AG04449 (cell line): ENCODE measurements around the gene MGAT1.
"Not testable (repeated sequence)": the region's sequence is repeated elsewhere in the genome, so short reads cannot be mapped to it uniquely, and the experiment has no call there.

Source experiments
- CTCF ChIA-PET: fragments of 350-600 bp; formaldehyde crosslinking; extraction: SDS; loops from one replicate; lab custom pipeline; 2021; ENCODE audit warnings: antibody characterized with exemption; lab: Yijun Ruan, JAX
- POLR2A ChIA-PET: fragments of 400-600, 350-600 bp; formaldehyde crosslinking; extraction: SDS; loops from one replicate; lab custom pipeline; 2020; ENCODE audit warnings: antibody characterized with exemption, inconsistent platforms; lab: Yijun Ruan, JAX
- DNase-seq: peaks from one replicate; pipeline ENCODE4 v3.0.0-alpha.2; 2010; ENCODE audit warnings: low read depth, low spot score
- H3K4me3 ChIP-seq: 2 replicates; pipeline ENCODE4 v1.5.1; 2011; ENCODE audit warnings: low read depth, mild to moderate bottlenecking, control low read depth, low read length
- TF ChIP-seq, protein P1 (sequence below): IDR thresholded peaks from one replicate; pipeline ENCODE4 v1.5.1; 2011; ENCODE audit warnings: mild to moderate bottlenecking, moderate library complexity, low read length, control low read depth, inconsistent platforms; ENCODE audit not compliant: insufficient read depth; ENCODE audit errors: missing control alignments

Gene MGAT1

DNA sequence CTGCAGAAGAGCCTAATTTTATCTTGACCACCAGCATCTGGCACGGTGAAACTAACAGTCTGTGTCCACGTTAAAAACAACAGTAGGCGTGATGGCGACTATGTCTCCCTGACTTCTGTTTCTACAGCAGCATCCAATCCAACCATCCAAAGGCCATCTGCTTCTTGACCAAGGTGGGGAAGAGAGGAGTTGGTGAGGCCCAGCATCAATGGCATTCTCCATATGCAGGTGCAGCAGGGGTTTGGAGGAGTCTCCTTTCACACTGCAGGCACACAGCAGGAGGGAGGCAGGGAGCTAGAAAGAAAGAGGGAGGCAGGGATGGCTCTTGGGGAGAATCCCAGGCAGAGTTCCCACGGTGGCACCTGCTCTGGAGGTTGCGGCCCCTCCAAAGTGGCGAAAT is 27.0 kb downstream of the MGAT1 start:
- ChIA-PET POLR2A (no interaction called here), CTCF (no interaction called here)
- DNase-seq = no peak
- TF ChIP-seq, protein P1, sequence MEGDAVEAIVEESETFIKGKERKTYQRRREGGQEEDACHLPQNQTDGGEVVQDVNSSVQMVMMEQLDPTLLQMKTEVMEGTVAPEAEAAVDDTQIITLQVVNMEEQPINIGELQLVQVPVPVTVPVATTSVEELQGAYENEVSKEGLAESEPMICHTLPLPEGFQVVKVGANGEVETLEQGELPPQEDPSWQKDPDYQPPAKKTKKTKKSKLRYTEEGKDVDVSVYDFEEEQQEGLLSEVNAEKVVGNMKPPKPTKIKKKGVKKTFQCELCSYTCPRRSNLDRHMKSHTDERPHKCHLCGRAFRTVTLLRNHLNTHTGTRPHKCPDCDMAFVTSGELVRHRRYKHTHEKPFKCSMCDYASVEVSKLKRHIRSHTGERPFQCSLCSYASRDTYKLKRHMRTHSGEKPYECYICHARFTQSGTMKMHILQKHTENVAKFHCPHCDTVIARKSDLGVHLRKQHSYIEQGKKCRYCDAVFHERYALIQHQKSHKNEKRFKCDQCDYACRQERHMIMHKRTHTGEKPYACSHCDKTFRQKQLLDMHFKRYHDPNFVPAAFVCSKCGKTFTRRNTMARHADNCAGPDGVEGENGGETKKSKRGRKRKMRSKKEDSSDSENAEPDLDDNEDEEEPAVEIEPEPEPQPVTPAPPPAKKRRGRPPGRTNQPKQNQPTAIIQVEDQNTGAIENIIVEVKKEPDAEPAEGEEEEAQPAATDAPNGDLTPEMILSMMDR = no peak
- H3K4me3 ChIP-seq = no peak overlapping the region

DNA sequence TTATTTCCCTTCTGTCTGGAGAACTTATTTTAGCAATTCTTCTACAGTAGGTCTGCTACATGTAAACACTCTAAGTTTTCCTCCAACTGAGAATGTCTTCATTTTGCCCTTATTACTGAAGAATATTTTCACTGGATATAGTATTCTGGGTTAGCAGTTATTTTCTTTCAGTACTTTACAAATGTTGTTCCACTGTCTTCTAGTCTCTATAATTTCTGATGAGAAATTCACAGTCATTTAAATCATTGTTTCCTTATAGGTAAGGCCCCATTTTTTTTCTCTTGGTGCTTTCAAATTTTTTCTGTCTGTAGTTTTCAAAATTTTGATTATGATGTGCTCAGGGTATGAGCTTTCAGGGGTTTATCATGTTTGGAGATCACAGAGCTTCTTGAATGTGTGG is 30.8 kb downstream of the MGAT1 start:
- TF ChIP-seq, protein P1 = no peak

DNA sequence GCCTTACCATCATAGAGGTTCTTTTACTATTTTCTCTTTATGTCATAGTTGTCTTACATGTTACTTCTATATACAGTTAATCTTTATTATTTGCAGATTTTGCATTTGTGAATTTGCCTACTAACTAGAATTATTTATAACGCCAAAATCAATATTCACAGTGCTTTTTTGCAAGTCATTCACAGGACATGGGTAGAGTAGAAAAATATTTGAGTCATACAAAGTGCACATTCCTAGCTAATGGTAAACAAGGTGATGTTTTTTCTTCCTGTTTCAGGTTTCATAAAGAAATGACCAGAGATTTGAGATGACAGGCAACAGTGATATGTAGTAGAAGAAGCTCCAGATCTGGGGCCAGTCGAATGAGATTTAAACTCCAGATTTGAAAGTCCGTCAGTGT is 32.8 kb downstream of the MGAT1 start:
- POLR2A ChIA-PET = no interaction called here
- CTCF ChIA-PET = no interaction called here
- TF ChIP-seq, protein P1 = no peak
- no peak overlapping the region for H3K4me3 ChIP-seq
- DNase-seq = no peak

More for the DNA sequence above, 30.8 kb downstream of the MGAT1 start:
- POLR2A ChIA-PET = no interaction called here
- CTCF ChIA-PET = no interaction called here
- DNase-seq = no peak
- H3K4me3 ChIP-seq = no peak overlapping the region

DNA sequence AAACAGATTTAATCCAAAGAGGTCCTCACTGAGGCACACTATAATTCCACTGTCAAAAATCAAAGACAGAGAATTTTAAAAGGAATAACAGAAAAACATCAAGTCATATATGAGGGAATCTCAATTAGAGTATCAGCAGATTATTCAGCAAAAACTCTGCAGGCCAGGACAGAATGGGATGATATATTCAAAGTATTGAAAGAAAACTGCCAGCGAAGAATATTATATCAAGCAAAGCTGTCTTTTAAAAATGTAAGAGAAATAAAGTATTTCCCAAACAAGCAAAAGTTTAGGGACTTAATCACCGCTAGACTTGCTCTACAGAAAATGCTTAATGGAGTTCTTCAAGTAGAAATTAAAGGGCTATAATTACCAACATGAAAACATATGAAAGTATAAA is 47.0 kb downstream of the MGAT1 start:
- CTCF ChIA-PET = no interaction called here
- H3K4me3 ChIP-seq = no peak overlapping the region
- TF ChIP-seq, protein P1 = no peak
- POLR2A ChIA-PET = no interaction called here
- no peak for DNase-seq

DNA sequence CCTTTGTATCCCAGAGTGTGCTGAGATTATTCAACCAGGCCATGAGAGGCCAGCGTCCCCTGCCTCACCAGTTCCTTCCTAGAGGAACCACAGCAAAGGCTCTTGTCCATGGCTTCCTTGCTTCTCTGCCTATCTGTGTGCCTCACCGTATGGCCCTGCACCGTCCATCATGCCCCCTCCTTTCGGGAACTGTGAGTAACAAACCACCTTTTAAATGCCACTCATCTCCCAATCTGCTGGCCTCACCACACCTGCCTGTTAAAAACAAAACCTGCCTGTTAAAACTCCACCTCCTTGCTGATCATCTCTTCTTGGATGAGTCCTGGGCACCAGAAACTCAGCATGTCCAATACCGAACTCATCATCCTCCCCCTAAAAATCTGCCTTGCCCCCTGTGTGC is 58.4 kb downstream of the MGAT1 start:
- DNase-seq = no peak
- TF ChIP-seq, protein P1 = no peak
- CTCF ChIA-PET = no interaction called here
- POLR2A ChIA-PET = no interaction called here
- no peak overlapping the region for H3K4me3 ChIP-seq

DNA sequence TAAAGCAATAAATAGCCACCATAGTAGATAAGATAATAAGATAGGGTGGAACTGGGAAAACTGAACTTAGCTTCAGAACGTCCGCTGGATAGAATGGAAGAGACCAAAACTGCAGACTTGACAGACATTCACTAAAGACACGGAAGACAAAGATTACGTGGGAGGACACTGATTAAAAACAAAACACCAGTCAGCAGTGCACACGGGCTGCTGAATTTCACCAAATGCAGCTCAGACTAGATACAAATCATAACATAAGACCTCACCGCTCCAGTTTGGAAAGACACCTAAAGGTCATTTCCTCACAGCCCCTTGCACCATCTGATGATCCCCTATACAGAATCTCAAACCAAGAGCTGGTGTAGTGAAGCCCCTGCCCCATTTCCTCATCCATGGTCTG is 59.9 kb downstream of the MGAT1 start:
- ChIA-PET POLR2A (no interaction called here), CTCF (no interaction called here)
- no peak overlapping the region for H3K4me3 ChIP-seq
- TF ChIP-seq, protein P1 = no peak
- DNase-seq = no peak

DNA sequence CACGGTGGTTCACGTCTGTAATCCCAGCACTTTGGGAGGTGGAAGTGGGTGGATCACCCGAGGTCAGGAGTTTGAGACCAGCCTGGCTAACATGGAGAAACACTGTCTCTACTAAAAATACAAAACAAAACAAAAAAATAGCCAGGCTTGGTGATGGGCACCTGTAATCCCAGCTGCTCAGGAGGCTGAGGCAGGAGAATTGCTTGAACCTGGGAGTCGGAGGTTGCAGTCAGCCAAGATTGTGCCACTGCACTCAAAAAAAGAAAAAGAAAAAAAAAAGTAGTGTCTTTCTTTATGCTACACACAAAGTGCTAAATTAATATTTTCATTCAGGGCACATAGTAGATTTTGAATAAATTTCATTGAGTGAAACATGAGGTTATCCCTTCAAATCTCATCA is 61.7 kb downstream of the MGAT1 start:
- POLR2A ChIA-PET, DNase-seq, H3K4me3 ChIP-seq, CTCF ChIA-PET: not testable (repeated sequence)
